Hepatic stellate cell (primary cell): ENCODE data around the gene CHN1.

Experiments
- DNase-seq: peaks from one replicate; pipeline ENCODE4 v3.0.0; 2011; ENCODE audit warnings: low spot score

The CHN1 gene

GRCh38 chr2:175009917-175010621, 4.9 kb upstream of the CHN1 start:
- DNase-seq: no peak

- DNase-seq: no peak
Observed at GRCh38 chr2:175008801-175009495, 3.8 kb upstream of the CHN1 start.

- no peak for DNase-seq
Observed at GRCh38 chr2:175008009-175008408, 2.8 kb upstream of the CHN1 start.

GRCh38 chr2:175007510-175007909, 2.3 kb upstream of the CHN1 start:
- no peak for DNase-seq

- DNase-seq: no peak
Observed at GRCh38 chr2:175006281-175006680, 1.1 kb upstream of the CHN1 start.

- DNase-seq: no peak
Observed at GRCh38 chr2:175005733-175006264, 618 bp upstream of the CHN1 start.

- DNase-seq: no peak
Observed at GRCh38 chr2:175004730-175004979, 526 bp downstream of the CHN1 start.

- no peak for DNase-seq
Observed at GRCh38 chr2:175003875-175004729, 1.1 kb downstream of the CHN1 start.

- DNase-seq: no peak
Observed at GRCh38 chr2:175002547-175003274, 2.5 kb downstream of the CHN1 start.

- DNase-seq: no peak
Observed at GRCh38 chr2:175001566-175001965, 3.6 kb downstream of the CHN1 start.

GRCh38 chr2:174997110-174997509, 8.1 kb downstream of the CHN1 start:
- no peak for DNase-seq

GRCh38 chr2:174996622-174997021, 8.6 kb downstream of the CHN1 start:
- no peak for DNase-seq

- no peak for DNase-seq
Observed at GRCh38 chr2:174994381-174994780, 10.8 kb downstream of the CHN1 start.

GRCh38 chr2:174992886-174993285, 12.3 kb downstream of the CHN1 start:
- DNase-seq: no peak

GRCh38 chr2:174985614-174986013, 19.6 kb downstream of the CHN1 start:
- no peak for DNase-seq

GRCh38 chr2:174984561-174984960, 20.6 kb downstream of the CHN1 start:
- no peak for DNase-seq

- no peak for DNase-seq
Observed at GRCh38 chr2:174981331-174981730, 23.9 kb downstream of the CHN1 start.

- no peak for DNase-seq
Observed at GRCh38 chr2:174979996-174980395, 25.2 kb downstream of the CHN1 start.

- no peak for DNase-seq
Observed at GRCh38 chr2:174977364-174977763, 27.8 kb downstream of the CHN1 start.

GRCh38 chr2:174974131-174974530, 31.1 kb downstream of the CHN1 start:
- no peak for DNase-seq

- peak; percentile 62 for DNase-seq
Observed at GRCh38 chr2:174972924-174973323, 32.3 kb downstream of the CHN1 start.
